ENCODE results near the gene AZIN2. TPM values are rescaled to one million over a fixed set of nuclear protein-coding genes. Genes with fewer than 3 reads are reported as not detected.

The AZIN2 gene
- total RNA-seq, 1 experiment from 2014 or later, result 2.4 TPM

- ATAC-seq, result no peak; the same call in 1 of the 2 replicates
- intact Hi-C loops (cut with micrococcal nuclease; ENCODE audit: unreplicated experiment), result no loop called here
- no peaks in the 10 kb centered on the region for H3K4me1 ChIP-seq (ENCODE audit: control insufficient read depth, insufficient read depth, low read length)
Observed at GRCh38 chr1:33151116-33151515, 70.2 kb downstream of the AZIN2 start.

GRCh38 chr1:33152685-33153432 is 71.9 kb downstream of the AZIN2 start:
- TF ChIP-seq, protein P1, sequence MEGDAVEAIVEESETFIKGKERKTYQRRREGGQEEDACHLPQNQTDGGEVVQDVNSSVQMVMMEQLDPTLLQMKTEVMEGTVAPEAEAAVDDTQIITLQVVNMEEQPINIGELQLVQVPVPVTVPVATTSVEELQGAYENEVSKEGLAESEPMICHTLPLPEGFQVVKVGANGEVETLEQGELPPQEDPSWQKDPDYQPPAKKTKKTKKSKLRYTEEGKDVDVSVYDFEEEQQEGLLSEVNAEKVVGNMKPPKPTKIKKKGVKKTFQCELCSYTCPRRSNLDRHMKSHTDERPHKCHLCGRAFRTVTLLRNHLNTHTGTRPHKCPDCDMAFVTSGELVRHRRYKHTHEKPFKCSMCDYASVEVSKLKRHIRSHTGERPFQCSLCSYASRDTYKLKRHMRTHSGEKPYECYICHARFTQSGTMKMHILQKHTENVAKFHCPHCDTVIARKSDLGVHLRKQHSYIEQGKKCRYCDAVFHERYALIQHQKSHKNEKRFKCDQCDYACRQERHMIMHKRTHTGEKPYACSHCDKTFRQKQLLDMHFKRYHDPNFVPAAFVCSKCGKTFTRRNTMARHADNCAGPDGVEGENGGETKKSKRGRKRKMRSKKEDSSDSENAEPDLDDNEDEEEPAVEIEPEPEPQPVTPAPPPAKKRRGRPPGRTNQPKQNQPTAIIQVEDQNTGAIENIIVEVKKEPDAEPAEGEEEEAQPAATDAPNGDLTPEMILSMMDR (IDR thresholded peaks at IDR 0.05), result no peak
- no peak for TF ChIP-seq SIN3A (IDR thresholded peaks at IDR 0.05; ENCODE audit: borderline replicate concordance, insufficient read depth, low read depth, low read length)
- Histone ChIP-seq H3K36me3 (ENCODE audit: control insufficient read depth, insufficient read depth, low read length) (no peaks in the 10 kb centered on the region), H3K9me3 (ENCODE audit: control insufficient read depth, insufficient read depth, low read depth, low read length) (no peaks in the 10 kb centered on the region), H3K4me3 (ENCODE audit: low read depth in 2 of 2, low read length in 2 of 2) (no peak overlapping the region), H3K4me1 (ENCODE audit: control insufficient read depth, insufficient read depth, low read length) (no peaks in the 10 kb centered on the region), H3K27ac (ENCODE audit: low read length) (no peak overlapping the region), H3K27me3 (ENCODE audit: control insufficient read depth, insufficient read depth, low read length) (no peaks in the 10 kb centered on the region)
- intact Hi-C loops (cut with micrococcal nuclease; ENCODE audit: unreplicated experiment), result no loop called here
- in situ Hi-C loops (cut with HindIII; ENCODE audit: low pct_unique_long_range_greater_than_20kb, low sequenced_read_pairs), result no loop called here
- no TSS peak for BruUV-seq (replicated peaks)
- DNase-seq (ENCODE audit: low read depth, low spot score), result no peak
- POLR2A ChIA-PET, result no interaction called here
- 0 out of 2 replicates have a peak, but pooled peaks have one; percentile 21 for ATAC-seq
- CTCF ChIA-PET, result interaction anchor here (0.6 kb wide), 1 partner anchor 10 kb away, joined by 4 read pairs; no protein-coding TSS in a partner anchor

More at GRCh38 chr1:33151116-33151515, 70.2 kb downstream of the AZIN2 start:
- BruUV-seq (replicated peaks), result no TSS peak
- Histone ChIP-seq H3K27me3 (ENCODE audit: control insufficient read depth, insufficient read depth, low read length) (no peaks in the 10 kb centered on the region), H3K36me3 (ENCODE audit: control insufficient read depth, insufficient read depth, low read length) (no peaks in the 10 kb centered on the region), H3K9me3 (ENCODE audit: control insufficient read depth, insufficient read depth, low read depth, low read length) (no peaks in the 10 kb centered on the region), H3K27ac (ENCODE audit: low read length) (no peak overlapping the region), H3K4me3 (ENCODE audit: low read depth in 2 of 2, low read length in 2 of 2) (no peak overlapping the region)
- DNase-seq (ENCODE audit: low read depth, low spot score), result no peak
- ChIA-PET CTCF (no interaction called here), POLR2A (no interaction called here)
- in situ Hi-C loops (cut with HindIII; ENCODE audit: low pct_unique_long_range_greater_than_20kb, low sequenced_read_pairs), result no loop called here
- TF ChIP-seq SIN3A (IDR thresholded peaks at IDR 0.05; ENCODE audit: borderline replicate concordance, insufficient read depth, low read depth, low read length) (no peak), TCF7L2 (IDR thresholded peaks at IDR 0.05; ENCODE audit: low read depth, low read length) (no peak), POLR2AphosphoS5 (IDR thresholded peaks at IDR 0.05; ENCODE audit: low read depth, low read length) (no peak)
- TF ChIP-seq, protein P2, sequence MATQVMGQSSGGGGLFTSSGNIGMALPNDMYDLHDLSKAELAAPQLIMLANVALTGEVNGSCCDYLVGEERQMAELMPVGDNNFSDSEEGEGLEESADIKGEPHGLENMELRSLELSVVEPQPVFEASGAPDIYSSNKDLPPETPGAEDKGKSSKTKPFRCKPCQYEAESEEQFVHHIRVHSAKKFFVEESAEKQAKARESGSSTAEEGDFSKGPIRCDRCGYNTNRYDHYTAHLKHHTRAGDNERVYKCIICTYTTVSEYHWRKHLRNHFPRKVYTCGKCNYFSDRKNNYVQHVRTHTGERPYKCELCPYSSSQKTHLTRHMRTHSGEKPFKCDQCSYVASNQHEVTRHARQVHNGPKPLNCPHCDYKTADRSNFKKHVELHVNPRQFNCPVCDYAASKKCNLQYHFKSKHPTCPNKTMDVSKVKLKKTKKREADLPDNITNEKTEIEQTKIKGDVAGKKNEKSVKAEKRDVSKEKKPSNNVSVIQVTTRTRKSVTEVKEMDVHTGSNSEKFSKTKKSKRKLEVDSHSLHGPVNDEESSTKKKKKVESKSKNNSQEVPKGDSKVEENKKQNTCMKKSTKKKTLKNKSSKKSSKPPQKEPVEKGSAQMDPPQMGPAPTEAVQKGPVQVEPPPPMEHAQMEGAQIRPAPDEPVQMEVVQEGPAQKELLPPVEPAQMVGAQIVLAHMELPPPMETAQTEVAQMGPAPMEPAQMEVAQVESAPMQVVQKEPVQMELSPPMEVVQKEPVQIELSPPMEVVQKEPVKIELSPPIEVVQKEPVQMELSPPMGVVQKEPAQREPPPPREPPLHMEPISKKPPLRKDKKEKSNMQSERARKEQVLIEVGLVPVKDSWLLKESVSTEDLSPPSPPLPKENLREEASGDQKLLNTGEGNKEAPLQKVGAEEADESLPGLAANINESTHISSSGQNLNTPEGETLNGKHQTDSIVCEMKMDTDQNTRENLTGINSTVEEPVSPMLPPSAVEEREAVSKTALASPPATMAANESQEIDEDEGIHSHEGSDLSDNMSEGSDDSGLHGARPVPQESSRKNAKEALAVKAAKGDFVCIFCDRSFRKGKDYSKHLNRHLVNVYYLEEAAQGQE (IDR thresholded peaks at IDR 0.05; ENCODE audit: insufficient read depth in 1 of 2, low read depth in 2 of 2, low read length in 1 of 2), result no peak

DNA sequence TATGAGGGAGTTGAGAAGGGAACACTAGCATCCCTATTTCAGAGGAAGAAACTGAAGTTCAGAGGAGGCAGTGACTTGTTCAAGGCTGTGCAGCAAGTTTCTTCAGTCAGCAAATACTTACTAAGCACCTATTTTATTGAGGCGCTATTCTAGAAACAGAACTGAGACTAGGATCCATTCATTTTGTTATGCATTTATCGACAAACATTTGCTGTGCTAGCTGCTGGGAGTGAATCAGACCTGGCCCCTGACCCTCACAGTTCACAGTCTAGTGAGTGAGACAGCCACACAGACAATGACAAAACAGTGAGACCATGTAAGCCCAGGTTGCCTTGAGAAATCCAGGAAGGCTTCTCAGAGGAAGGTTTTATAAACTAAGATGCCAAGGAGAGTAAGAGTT is 72.7 kb downstream of the AZIN2 start:
- intact Hi-C loops (cut with micrococcal nuclease; ENCODE audit: unreplicated experiment), result no loop called here
- no peaks in the 10 kb centered on the region for H3K4me1 ChIP-seq (ENCODE audit: control insufficient read depth, insufficient read depth, low read length)
- no peaks in the 10 kb centered on the region for H3K36me3 ChIP-seq (ENCODE audit: control insufficient read depth, insufficient read depth, low read length)
- no peaks in the 10 kb centered on the region for H3K27me3 ChIP-seq (ENCODE audit: control insufficient read depth, insufficient read depth, low read length)
- H3K4me3 ChIP-seq (ENCODE audit: low read depth in 2 of 2, low read length in 2 of 2), result no peak overlapping the region
- H3K27ac ChIP-seq (ENCODE audit: low read length), result no peak overlapping the region
- ATAC-seq (no peak), DNase-seq (ENCODE audit: low read depth, low spot score) (no peak)
- ChIA-PET POLR2A (no interaction called here), CTCF (interaction anchor here (0.7 kb wide), 1 partner anchor 144 kb away, joined by 3 read pairs; no protein-coding TSS in a partner anchor)
- BruUV-seq (replicated peaks), result no TSS peak
- in situ Hi-C loops (cut with HindIII; ENCODE audit: low pct_unique_long_range_greater_than_20kb, low sequenced_read_pairs), result no loop called here
- no peaks in the 10 kb centered on the region for H3K9me3 ChIP-seq (ENCODE audit: control insufficient read depth, insufficient read depth, low read depth, low read length)
- no peak for TF ChIP-seq TCF7L2 (IDR thresholded peaks at IDR 0.05; ENCODE audit: low read depth, low read length)
- TF ChIP-seq, protein P2 (IDR thresholded peaks at IDR 0.05; ENCODE audit: insufficient read depth in 1 of 2, low read depth in 2 of 2, low read length in 1 of 2), result no peak

All from Panc1 (cell line).